ENCODE measurements around the gene PSD2.

Gene PSD2

GRCh38 chr5:139862313-139862712 is 66.7 kb downstream of the PSD2 start:
- no peak for DNase-seq

- DNase-seq, result no peak
Measured at GRCh38 chr5:139862803-139863202, 67.2 kb downstream of the PSD2 start.

GRCh38 chr5:139863361-139863760 is 67.8 kb downstream of the PSD2 start:
- no peak for DNase-seq

DNA sequence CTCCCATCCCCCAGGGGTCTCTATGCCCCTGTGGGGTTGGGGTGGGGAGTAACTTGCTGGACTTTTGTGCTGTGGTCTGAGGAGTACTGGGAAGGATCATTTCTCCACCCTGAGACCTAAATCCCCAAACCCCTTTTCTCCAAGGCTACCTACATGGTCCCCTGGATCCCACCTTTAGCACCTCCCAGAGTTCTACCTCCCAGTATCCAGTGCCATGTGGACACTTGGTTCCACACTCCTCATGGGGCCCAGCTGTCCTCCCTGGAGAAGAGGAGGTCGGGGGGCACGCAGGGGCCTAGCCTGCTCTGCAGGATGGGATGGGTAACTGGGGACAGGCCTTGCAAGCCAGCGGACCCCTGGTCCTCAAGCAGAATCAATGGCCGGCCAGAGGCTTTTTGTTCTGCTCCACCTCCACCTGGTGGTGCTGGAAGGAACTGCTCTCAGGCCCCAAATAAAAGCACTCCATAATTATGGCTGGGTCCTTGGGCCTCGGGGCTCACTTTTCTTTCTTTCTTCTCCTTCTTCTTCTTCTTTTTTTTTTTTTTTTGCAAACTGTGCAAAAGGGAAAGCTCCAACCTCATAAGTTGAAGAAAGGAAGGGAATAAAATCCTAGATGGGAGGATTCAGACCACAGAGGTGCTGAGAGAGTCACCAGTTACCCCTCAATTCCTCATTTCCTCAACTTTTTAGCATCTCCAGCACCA is 68.4 kb downstream of the PSD2 start:
- DNase-seq, result no peak

DNA sequence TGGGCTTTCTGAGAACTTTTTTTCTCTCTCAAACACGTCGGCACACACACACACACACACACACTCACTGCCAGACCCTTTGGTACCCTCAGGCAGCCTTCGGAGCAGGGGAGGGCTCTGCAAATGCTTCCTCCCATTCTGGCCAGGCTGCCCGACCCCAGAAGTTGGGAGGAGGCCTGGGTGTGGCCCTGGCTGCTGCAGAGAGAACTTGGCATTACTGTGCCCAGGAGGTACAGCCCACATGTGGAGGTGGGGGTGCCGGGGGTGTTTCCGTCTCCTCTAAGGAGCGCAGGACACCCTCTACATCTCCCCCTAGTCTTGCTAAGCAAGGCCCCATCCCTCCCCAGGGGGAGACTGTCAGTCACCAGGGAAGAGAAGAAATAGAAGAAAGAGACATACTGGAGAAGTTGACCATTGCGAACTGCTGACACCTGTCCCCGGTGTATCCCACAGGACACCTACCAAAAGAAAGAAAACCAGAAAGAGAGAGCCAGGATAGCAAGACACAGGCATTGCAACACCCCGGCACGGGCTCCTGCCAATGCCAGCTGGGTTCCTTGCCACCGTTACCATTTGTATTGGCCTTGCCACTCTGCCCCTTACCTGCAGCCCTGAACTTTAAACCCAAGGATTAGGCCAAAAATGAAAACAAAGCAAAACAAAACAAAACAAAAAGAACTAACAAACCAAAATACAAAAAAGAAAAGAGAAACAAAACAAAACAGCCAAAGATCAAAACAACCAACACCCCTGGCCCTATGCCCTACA is 69.3 kb downstream of the PSD2 start:
- no peak for DNase-seq

- DNase-seq, result no peak
Measured at GRCh38 chr5:139867109-139867508, 71.5 kb downstream of the PSD2 start.

DNA sequence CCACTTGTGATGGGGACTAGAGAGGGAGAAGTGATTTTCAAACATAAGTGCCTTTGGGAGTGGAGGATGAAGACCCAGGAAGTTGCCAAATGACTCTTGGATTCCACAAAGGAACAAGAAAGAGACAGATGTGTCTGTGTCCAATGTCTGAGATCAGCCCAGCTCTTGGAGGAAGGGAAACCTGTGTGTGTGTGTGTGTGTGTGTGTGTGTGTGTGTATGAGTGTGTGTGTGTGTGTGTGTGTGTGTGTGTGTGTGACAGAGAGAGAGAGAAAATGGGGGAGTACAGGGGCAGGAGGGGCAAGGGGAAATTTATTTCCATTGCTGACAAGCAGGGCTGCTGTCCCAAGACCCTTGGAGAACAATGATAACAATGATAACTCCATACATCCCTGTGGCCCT is 72.0 kb downstream of the PSD2 start:
- no peak for DNase-seq

- DNase-seq, result no peak
Measured at GRCh38 chr5:139869042-139869790, 73.6 kb downstream of the PSD2 start.

DNA sequence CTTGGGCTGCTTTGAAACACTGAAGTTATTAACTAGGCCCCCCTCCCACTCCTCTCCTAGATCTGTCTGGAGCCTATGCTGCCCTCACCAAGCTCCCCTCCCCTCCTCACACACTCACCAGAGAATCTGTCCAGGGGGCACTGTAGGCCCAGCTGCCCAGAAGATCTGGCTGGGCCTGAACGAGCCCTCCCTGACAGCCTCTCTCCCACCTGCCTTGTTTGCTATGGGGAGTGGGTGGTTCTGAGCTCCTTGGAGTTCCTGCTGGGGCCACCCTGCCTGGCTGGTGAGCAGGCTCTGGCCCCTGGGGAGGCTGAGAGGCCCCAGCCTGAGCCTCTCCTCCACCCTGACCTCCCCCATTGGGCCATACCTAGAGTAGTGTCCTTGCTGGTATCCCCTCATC is 75.1 kb downstream of the PSD2 start:
- DNase-seq, result no peak

- no peak for DNase-seq
Measured at GRCh38 chr5:139871614-139872013, 76.0 kb downstream of the PSD2 start.

GRCh38 chr5:139872052-139872766 is 76.6 kb downstream of the PSD2 start:
- no peak for DNase-seq

GRCh38 chr5:139872851-139873794 is 77.5 kb downstream of the PSD2 start:
- no peak for DNase-seq

GRCh38 chr5:139875957-139876356 is 80.3 kb downstream of the PSD2 start:
- no peak for DNase-seq

DNA sequence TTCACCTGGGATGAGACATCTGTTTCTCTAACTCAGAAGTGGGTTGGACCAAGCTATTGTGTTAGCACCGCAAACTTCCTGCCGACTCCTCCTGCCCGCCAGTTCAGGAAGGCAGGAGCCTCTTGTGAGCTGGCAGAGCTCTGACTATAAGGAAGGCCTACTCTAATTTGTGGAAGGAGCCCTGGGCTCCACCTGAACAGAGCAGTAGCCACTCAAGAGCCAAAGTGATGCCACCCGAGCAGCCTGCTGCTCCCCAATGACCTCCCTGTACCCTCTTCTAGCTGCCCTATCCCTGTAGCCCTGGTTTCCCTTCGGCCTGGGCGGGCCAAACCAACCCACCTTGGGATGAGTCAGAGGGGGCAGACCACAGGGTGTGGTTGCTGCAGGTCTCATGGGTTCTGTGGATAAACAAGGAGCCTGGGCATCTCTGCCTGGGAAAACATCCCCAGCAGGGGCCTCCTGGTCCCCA is 81.6 kb downstream of the PSD2 start:
- no peak for DNase-seq

- no peak for DNase-seq
Measured at GRCh38 chr5:139878093-139878492, 82.5 kb downstream of the PSD2 start.

- DNase-seq, result peak; percentile 89
Measured at GRCh38 chr5:139880416-139881142, 85.0 kb downstream of the PSD2 start.

DNA sequence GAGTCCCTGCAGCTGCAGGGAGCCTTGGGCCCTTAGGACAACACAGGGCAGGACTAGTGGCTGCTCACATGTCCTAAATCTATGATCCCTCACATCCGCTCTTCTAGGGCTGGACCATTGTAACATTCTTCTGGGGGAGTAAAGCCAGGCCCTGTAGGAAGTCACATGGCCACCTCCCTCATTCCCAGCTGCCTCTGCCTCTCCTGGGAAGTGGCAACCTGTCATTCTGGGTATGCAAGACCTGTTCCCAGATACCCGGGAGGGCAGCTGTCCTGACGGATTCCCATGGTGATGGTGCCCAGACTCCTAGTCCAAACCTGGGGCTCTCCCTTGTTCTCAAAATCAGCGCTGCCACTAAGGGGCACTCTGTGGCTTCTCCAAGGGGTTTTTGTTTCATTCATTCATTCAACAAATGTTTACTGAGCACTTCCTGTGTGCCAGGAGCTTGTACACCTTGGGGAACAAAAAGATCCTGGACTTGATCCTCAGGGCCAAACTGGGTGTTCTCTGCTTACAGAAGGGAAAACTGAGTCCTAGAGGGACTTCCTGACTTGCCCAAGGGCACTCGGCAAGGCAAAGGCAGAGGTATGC is 85.6 kb downstream of the PSD2 start:
- DNase-seq, result peak; percentile 89

GRCh38 chr5:139882316-139882715 is 86.7 kb downstream of the PSD2 start:
- no peak for DNase-seq

- DNase-seq, result no peak
Measured at GRCh38 chr5:139882961-139883539, 87.4 kb downstream of the PSD2 start.

- DNase-seq, result no peak
Measured at GRCh38 chr5:139884144-139884543, 88.5 kb downstream of the PSD2 start.
